Keratinocyte (primary cell): Measurements from ENCODE around the gene GPC3. TPM values are rescaled to one million over a fixed set of nuclear protein-coding genes. Genes with fewer than 3 reads are reported as not detected.

ENCODE experiments used
- DNase-seq: peaks from one replicate; pipeline ENCODE4 v3.0.0-alpha.2; 2011; ENCODE audit warnings: low read depth, missing footprints, low spot score
- FAIRE-seq: peaks from 2 replicates; lab custom pipeline; 2011; peaks lifted over from hg19 to GRCh38; lab: Jason Lieb, UNC
- H2AFZ ChIP-seq: 2 replicates; pipeline ENCODE4 v1.6.0; 2012; ENCODE audit warnings: low read length, control low read depth, inconsistent platforms; ENCODE audit not compliant: control insufficient read depth
- H3K27ac ChIP-seq: 2 replicates; pipeline ENCODE4 v1.5.1; 2011; ENCODE audit warnings: low read length; ENCODE audit not compliant: control insufficient read depth, insufficient read depth
- H3K27me3 ChIP-seq: 3 replicates; pipeline ENCODE4 v1.6.0; 2011; ENCODE audit warnings: low read length; ENCODE audit not compliant: control insufficient read depth, insufficient read depth; ENCODE audit errors: extremely low read depth
- H3K36me3 ChIP-seq, 2 experiments: 2 replicates in 1 of 2; 3 replicates in 1 of 2; pipeline ENCODE4 v1.5.1; 2011; ENCODE audit warnings: low read length in 2 of 2, mild to moderate bottlenecking in 1 of 2; ENCODE audit not compliant: control insufficient read depth in 2 of 2, insufficient read depth in 2 of 2; ENCODE audit errors: extremely low read depth in 1 of 2
- H3K4me1 ChIP-seq: 3 replicates; pipeline ENCODE4 v1.5.1; 2011; ENCODE audit warnings: low read length; ENCODE audit not compliant: control insufficient read depth, insufficient read depth; ENCODE audit errors: extremely low read depth
- H3K4me2 ChIP-seq: 3 replicates; pipeline ENCODE4 v1.6.0; 2011; ENCODE audit warnings: low read depth, low read length; ENCODE audit not compliant: control insufficient read depth, insufficient read depth; ENCODE audit errors: extremely low read depth
- H3K4me3 ChIP-seq, 3 experiments: fragments of 200-600 bp in 1 of 3; sonication (generic) in 1 of 3; 2 replicates in 2 of 3; 3 replicates in 1 of 3; pipeline ENCODE4 v1.5.1; 2011 to 2016; ENCODE audit warnings: low read length in 3 of 3, mild to moderate bottlenecking in 3 of 3, control low read depth in 2 of 3, inconsistent platforms in 1 of 3, low read depth in 1 of 3, mixed read lengths in 1 of 3, mixed run types in 1 of 3, moderate library complexity in 1 of 3; ENCODE audit not compliant: control insufficient read depth in 2 of 3, insufficient read depth in 2 of 3; ENCODE audit errors: extremely low read depth in 1 of 3
- H3K79me2 ChIP-seq: 2 replicates; pipeline ENCODE4 v1.6.0; 2012; ENCODE audit warnings: low read length; ENCODE audit not compliant: control insufficient read depth, insufficient read depth
- H3K9ac ChIP-seq: 3 replicates; pipeline ENCODE4 v1.6.0; 2011; ENCODE audit warnings: low read length; ENCODE audit not compliant: control insufficient read depth, insufficient read depth; ENCODE audit errors: extremely low read depth
- H3K9me1 ChIP-seq: 3 replicates; pipeline ENCODE4 v1.6.0; 2011; ENCODE audit warnings: low read length; ENCODE audit not compliant: control insufficient read depth, insufficient read depth; ENCODE audit errors: extremely low read depth
- H3K9me3 ChIP-seq: 2 replicates; pipeline ENCODE4 v1.5.1; 2012; ENCODE audit warnings: low read depth, low read length; ENCODE audit not compliant: control insufficient read depth
- H4K20me1 ChIP-seq: 3 replicates; pipeline ENCODE4 v1.6.0; 2011; ENCODE audit warnings: low read length; ENCODE audit not compliant: control insufficient read depth, insufficient read depth; ENCODE audit errors: extremely low read depth
- EZH2 ChIP-seq: IDR thresholded peaks from one replicate; pipeline ENCODE4 v1.6.1; 2012; ENCODE audit warnings: inconsistent platforms, mild to moderate bottlenecking, low read length, moderate library complexity
- dilution Hi-C: fragments of 300-500 bp; cut with MboI; formaldehyde crosslinking; loops from one replicate; pipeline ENCODE4 v1.7.0; 2020; ENCODE audit warnings: low sequenced_read_pairs; ENCODE audit not compliant: extremely low pct_ligation_motif_present
- polyA plus RNA-seq, 5 experiments: library from polyadenylated mRNA; depleted of rRNA in 3 of 5; stranded (reverse) in 3 of 5; stranded (forward) in 1 of 5; unstranded in 1 of 5; fragments of >200 nt; gene quantifications; 1 replicate in 1 of 5; 2 replicates in 3 of 5; 3 replicates in 1 of 5; pipeline versions ENCODE4 v1.2.1 to v1.2.3, GENCODE V29; 2011 to 2012; ENCODE audit warnings: missing spikeins in 2 of 5, low read depth in 1 of 5, low replicate concordance in 1 of 5
- TF ChIP-seq, protein P1 (sequence below), 3 experiments: IDR thresholded peaks in 1 of 3; conservative IDR thresholded peaks in 1 of 3; optimal IDR thresholded peaks in 1 of 3; 2 replicates in 2 of 3; 3 replicates in 1 of 3; pipeline versions ENCODE3 to v1.5.1; 2011; ENCODE audit warnings: low read length in 3 of 3, mild to moderate bottlenecking in 3 of 3, moderate library complexity in 2 of 3, control low read depth in 1 of 3, inconsistent platforms in 1 of 3; ENCODE audit not compliant: insufficient read depth in 2 of 3; ENCODE audit errors: extremely low read depth in 1 of 3

The GPC3 gene
- polyA plus RNA-seq, 1 donor (not counting 4 experiments of a cell fraction or from before 2014, with no cell fraction given), result 0.03 TPM

DNA sequence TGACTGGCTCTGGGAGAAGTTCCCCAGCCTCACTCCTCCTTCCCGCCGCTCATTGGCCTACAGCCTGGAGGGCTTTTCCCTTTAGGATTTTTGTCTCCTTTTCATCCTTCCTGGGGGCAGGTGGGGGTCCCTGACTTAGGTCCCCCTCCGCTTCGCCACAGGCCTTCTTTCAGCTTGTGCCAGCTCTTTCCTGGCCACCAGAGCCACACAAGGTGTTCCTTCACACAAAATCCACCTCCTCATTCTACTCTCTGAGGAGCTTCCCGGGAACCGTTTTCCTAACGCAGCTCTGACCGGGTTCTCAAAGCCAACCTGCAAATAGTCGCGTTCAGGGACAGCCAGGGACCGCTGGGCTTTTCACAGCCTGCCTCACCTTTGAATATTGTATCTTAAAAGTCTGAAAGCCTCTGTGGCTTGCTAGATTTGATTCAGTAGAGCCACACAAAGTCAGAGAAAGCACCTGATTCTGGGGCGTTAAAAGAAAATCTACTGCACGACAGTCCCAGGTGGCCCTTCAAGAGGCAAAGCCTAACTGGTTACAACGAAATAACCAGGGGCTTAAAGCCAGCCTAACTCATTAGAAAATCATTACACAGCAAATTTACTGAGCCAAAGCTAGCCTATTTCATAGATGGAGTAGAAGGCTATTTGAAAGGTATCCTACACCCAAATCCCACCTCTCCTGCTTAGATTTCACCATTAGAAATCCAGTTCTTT, 731 bp upstream of the GPC3 start:
- FAIRE-seq, result no peak

DNA sequence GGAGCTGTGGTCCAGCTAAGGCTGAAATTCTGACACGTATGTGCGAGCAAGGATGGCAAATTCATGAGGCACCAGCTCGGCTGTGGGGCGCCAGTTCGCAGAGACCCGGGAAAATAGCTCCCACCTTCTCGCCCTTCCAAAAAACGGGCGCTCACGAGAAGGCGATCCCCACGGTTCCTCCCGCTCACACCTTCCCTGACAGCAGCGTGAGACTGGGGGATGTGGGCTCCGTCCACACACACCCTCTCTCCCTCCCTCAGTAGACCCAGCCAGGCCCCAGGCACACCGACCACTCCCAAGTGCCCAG, 584 bp downstream of the GPC3 start:
- Histone ChIP-seq H2AFZ (no peak overlapping the region), H3K36me3 (no peaks in the 10 kb centered on the region), H4K20me1 (no peaks in the 10 kb centered on the region), H3K27me3 (peaks cover 32% of the 10 kb centered on the region), H3K9me3 (no peaks in the 10 kb centered on the region), H3K4me1 (peaks cover 2% of the 10 kb centered on the region), H3K9me1 (no peaks in the 10 kb centered on the region), H3K9ac (no peak overlapping the region), H3K4me3 (no peak overlapping the region), H3K4me2 (peak overlapping the region; percentile 16), H3K79me2 (no peaks in the 10 kb centered on the region), H3K27ac (no peak overlapping the region)
- FAIRE-seq (no peak), DNase-seq (no peak)
- dilution Hi-C loops, result no loop called here
- TF ChIP-seq EZH2, result peak; percentile 66
- TF ChIP-seq, protein P1, sequence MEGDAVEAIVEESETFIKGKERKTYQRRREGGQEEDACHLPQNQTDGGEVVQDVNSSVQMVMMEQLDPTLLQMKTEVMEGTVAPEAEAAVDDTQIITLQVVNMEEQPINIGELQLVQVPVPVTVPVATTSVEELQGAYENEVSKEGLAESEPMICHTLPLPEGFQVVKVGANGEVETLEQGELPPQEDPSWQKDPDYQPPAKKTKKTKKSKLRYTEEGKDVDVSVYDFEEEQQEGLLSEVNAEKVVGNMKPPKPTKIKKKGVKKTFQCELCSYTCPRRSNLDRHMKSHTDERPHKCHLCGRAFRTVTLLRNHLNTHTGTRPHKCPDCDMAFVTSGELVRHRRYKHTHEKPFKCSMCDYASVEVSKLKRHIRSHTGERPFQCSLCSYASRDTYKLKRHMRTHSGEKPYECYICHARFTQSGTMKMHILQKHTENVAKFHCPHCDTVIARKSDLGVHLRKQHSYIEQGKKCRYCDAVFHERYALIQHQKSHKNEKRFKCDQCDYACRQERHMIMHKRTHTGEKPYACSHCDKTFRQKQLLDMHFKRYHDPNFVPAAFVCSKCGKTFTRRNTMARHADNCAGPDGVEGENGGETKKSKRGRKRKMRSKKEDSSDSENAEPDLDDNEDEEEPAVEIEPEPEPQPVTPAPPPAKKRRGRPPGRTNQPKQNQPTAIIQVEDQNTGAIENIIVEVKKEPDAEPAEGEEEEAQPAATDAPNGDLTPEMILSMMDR (optimal IDR thresholded peaks at IDR 0.05 in 1 of 3, IDR thresholded peaks at IDR 0.05 in 1 of 3, conservative IDR thresholded peaks at IDR 0.05 in 1 of 3; ENCODE audit: extremely low read depth in 1 of 3, insufficient read depth in 2 of 3, low read length in 3 of 3), result no peak

More for the DNA sequence above, 731 bp upstream of the GPC3 start:
- H3K9me1 ChIP-seq, result no peaks in the 10 kb centered on the region
- no peak for DNase-seq
- dilution Hi-C loops, result no loop called here
- H3K4me3 ChIP-seq, result no peak overlapping the region
- no peaks in the 10 kb centered on the region for H3K79me2 ChIP-seq
- peaks cover 2% of the 10 kb centered on the region for H3K4me1 ChIP-seq
- peak overlapping the region; percentile 37 for H3K4me2 ChIP-seq
- no peaks in the 10 kb centered on the region for H4K20me1 ChIP-seq
- H3K9ac ChIP-seq, result no peak overlapping the region
- H3K27me3 ChIP-seq, result peaks cover 32% of the 10 kb centered on the region
- TF ChIP-seq, protein P1 (optimal IDR thresholded peaks at IDR 0.05 in 1 of 3, IDR thresholded peaks at IDR 0.05 in 1 of 3, conservative IDR thresholded peaks at IDR 0.05 in 1 of 3; ENCODE audit: extremely low read depth in 1 of 3, insufficient read depth in 2 of 3, low read length in 3 of 3), result no peak
- no peak for TF ChIP-seq EZH2
- no peaks in the 10 kb centered on the region for H3K36me3 ChIP-seq
- no peak overlapping the region for H3K27ac ChIP-seq
- no peaks in the 10 kb centered on the region for H3K9me3 ChIP-seq
- no peak overlapping the region for H2AFZ ChIP-seq
